Measurements from ENCODE around the gene VAC14.

DNA sequence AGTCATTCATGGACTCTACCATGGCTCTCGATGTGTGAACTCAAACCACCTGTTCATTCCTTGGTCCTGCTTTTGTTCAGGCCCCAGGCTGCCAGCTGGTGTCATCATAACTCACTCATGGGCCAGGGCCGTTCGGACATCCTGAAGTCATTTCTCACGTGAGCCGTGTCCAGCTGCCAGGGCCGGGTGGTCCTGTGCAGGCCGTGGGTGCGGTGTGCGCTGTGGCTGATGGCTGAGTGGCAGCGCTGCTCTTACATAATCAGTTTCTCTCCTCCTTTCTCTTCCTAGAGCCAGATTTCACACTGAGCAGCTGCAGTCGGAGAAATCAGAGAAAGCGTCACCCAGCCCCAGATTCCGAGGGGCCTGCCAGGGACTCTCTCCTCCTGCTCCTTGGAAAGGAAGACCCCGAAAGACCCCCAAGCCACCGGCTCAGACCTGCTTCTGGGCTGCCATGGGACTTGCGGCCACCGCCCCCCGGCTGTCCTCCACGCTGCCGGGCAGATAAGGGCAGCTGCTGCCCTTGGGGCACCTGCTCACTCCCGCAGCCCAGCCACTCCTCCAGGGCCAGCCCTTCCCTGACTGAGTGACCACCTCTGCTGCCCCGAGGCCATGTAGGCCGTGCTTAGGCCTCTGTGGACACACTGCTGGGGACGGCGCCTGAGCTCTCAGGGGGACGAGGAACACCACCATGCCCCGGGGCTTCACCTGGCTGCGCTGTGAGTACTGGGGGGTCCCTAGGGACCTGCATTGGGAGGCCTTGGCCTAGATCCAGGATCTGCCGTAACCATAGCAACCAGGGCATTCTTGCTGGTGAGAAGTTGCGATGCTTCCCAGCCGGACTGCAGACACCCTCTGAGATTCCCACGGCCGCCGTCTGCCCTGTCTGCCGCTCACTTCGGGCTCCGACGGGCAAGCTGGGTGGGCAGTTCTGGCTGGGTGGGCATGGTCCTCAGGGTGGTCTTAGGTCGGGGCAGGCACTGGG, 154.4 kb downstream of the VAC14 start, which contains the start of gene IL34:
- TF ChIP-seq TAF1 (IDR thresholded peaks at IDR 0.05; ENCODE audit: low read depth) (no peak), NFIC (IDR thresholded peaks at IDR 0.05) (no peak), CEBPB (IDR thresholded peaks at IDR 0.05) (no peak), EP300 (IDR thresholded peaks at IDR 0.05; ENCODE audit: borderline replicate concordance) (no peak), TCF12 (IDR thresholded peaks at IDR 0.05; ENCODE audit: low read depth) (no peak), TEAD4 (IDR thresholded peaks at IDR 0.05) (no peak), EGR1 (IDR thresholded peaks at IDR 0.05) (no peak)
- TF ChIP-seq, protein P1, sequence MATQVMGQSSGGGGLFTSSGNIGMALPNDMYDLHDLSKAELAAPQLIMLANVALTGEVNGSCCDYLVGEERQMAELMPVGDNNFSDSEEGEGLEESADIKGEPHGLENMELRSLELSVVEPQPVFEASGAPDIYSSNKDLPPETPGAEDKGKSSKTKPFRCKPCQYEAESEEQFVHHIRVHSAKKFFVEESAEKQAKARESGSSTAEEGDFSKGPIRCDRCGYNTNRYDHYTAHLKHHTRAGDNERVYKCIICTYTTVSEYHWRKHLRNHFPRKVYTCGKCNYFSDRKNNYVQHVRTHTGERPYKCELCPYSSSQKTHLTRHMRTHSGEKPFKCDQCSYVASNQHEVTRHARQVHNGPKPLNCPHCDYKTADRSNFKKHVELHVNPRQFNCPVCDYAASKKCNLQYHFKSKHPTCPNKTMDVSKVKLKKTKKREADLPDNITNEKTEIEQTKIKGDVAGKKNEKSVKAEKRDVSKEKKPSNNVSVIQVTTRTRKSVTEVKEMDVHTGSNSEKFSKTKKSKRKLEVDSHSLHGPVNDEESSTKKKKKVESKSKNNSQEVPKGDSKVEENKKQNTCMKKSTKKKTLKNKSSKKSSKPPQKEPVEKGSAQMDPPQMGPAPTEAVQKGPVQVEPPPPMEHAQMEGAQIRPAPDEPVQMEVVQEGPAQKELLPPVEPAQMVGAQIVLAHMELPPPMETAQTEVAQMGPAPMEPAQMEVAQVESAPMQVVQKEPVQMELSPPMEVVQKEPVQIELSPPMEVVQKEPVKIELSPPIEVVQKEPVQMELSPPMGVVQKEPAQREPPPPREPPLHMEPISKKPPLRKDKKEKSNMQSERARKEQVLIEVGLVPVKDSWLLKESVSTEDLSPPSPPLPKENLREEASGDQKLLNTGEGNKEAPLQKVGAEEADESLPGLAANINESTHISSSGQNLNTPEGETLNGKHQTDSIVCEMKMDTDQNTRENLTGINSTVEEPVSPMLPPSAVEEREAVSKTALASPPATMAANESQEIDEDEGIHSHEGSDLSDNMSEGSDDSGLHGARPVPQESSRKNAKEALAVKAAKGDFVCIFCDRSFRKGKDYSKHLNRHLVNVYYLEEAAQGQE (IDR thresholded peaks at IDR 0.05; ENCODE audit: low read depth): no peak
- TF ChIP-seq, protein P2, sequence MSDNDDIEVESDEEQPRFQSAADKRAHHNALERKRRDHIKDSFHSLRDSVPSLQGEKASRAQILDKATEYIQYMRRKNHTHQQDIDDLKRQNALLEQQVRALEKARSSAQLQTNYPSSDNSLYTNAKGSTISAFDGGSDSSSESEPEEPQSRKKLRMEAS (IDR thresholded peaks at IDR 0.05): no peak
